Upper lobe of left lung (tissue), 4 donors: ENCODE results near the gene PTPRD.

Experiments used
- CTCF ChIP-seq, 6 experiments: fragments of 450-650 bp in 4 of 6; fragments of 200-600 bp in 2 of 6; sonication (generic) in 2 of 6; IDR thresholded peaks; one replicate each; pipeline ENCODE4 v1.5.1; 2016 to 2019; ENCODE audit warnings: antibody characterized with exemption in 6 of 6
- POLR2A ChIP-seq, 4 donors: fragments of 450-650 bp; IDR thresholded peaks; one replicate each; pipeline ENCODE4 v1.5.1; 2016 to 2017; ENCODE audit warnings: antibody characterized with exemption in 4 of 4, mild to moderate bottlenecking in 2 of 4

- TF ChIP-seq CTCF (IDR thresholded peaks at IDR 0.05) (no peak), POLR2A (IDR thresholded peaks at IDR 0.05) (no peak)
Observed at GRCh38 chr9:9996259-9996658, 616.5 kb downstream of the PTPRD start.
